GM18511 (cell line): Measurements from ENCODE around the gene TPGS1.

Experiments used
- ATAC-seq: cut with Tn5 transposase; IDR thresholded peaks from one replicate; pipeline ENCODE4 v1.9.1; 2021; ENCODE audit warnings: mild to moderate bottlenecking, moderate library complexity; ENCODE audit not compliant: unreplicated experiment

Gene TPGS1

DNA sequence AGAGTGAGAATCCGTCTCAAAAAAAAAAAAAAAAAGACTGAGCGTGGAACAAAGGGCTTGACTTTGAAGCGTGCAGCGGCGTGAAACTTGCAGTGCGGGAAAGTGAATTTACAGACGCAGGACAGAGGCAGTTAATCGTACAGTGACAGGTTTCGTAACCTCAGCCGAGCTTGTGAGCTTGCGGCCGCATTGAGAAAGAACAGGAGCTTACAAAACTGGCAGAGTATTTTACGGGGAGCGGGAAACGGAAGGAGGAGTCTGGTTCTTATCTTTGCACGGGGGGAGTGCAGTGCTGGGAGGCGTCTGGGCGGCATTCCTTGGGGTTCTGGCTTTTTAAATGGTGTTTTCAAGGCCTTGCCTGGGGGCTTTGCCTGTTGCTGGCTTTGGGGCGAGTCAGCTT lies 59.1 kb downstream of the TPGS1 start:
- ATAC-seq, result no peak

DNA sequence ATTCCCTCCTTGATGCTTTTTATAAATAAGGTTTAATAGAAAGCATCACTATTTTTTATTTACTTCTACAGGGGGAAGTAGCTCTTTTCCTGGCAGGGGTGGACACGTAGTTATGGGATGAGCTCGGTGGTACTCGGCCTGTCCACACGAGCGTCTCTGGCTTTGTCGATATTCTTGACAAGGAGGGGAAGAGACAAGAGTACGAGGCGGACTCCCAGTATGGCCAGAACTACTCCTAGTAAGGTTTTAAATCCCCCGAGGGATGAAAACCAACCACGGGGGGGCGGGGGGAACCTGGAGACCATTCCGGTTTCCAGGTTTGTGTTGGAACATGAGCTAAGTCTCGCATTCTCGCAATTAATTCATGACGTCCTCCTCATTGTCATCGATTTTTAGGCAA lies 59.5 kb downstream of the TPGS1 start:
- no peak for ATAC-seq

DNA sequence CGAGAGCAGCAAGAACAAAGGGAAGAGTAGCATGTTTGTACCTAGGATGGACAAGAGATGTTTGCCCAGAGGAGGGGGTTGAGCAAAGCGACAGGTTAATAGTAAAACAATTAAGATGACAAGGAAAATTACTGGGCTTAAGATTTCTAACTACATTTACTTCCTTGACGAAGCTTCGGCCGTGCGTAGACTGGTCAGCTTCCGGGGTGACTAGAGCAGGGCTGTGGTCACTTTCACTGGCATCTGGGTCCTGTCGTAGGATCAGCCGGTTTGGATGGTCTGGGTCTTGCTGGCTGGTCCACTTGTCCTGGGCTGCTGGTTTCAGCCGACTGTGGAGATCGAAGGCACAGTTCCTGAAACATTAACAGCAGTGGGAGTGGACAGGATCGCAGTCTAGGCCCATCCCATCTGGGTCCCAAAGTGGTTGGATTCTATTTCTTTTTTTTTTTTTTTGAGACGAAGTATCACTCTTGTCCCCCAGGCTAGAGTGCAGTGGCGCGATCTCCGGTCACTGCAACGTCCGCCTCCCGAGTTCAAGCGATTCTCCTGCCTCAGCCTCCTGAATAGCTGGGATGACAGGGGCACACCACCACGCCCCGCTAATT lies 60.1 kb downstream of the TPGS1 start:
- ATAC-seq, result no peak
